NCI-H526 treated with DMSO at 0.1 percent for 48 hours (cell line): Measurements from ENCODE around the gene SLC35G6.

Experiments used
- DNase-seq: peaks from one replicate; lab custom pipeline; 2025; lab: John Stamatoyannopoulos, UW

SLC35G6 gene

GRCh38 chr17:7503521-7503920 is 22.3 kb downstream of the SLC35G6 start:
- DNase-seq: no peak

GRCh38 chr17:7508145-7508544 is 26.9 kb downstream of the SLC35G6 start:
- DNase-seq: no peak

GRCh38 chr17:7508846-7509245 is 27.6 kb downstream of the SLC35G6 start:
- DNase-seq: no peak

GRCh38 chr17:7509937-7510336 is 28.7 kb downstream of the SLC35G6 start:
- no peak for DNase-seq

GRCh38 chr17:7511108-7511507 is 29.9 kb downstream of the SLC35G6 start:
- no peak for DNase-seq

- no peak for DNase-seq
These were observed 30.9 kb downstream of the SLC35G6 start for GRCh38 chr17:7512105-7512504.

- DNase-seq: no peak
These were observed 31.7 kb downstream of the SLC35G6 start for GRCh38 chr17:7512824-7513540.

- DNase-seq: no peak
These were observed 32.7 kb downstream of the SLC35G6 start for GRCh38 chr17:7513850-7514419.

- no peak for DNase-seq
These were observed 34.8 kb downstream of the SLC35G6 start for GRCh38 chr17:7515911-7516610.

GRCh38 chr17:7523033-7523432 is 41.8 kb downstream of the SLC35G6 start:
- DNase-seq: no peak

GRCh38 chr17:7528842-7529241 is 47.6 kb downstream of the SLC35G6 start:
- DNase-seq: no peak

GRCh38 chr17:7530023-7530900 is 49.0 kb downstream of the SLC35G6 start:
- DNase-seq: no peak
